ENCODE results near the gene ROBO1.

The ROBO1 gene

GRCh38 chr3:78974181-78974790, 793.5 kb downstream of the ROBO1 start:
- no peak for DNase-seq (ENCODE audit: low spot score)

GRCh38 chr3:78972617-78973301, 795.0 kb downstream of the ROBO1 start:
- no peak for DNase-seq (ENCODE audit: low spot score)

GRCh38 chr3:78970656-78971055, 797.1 kb downstream of the ROBO1 start:
- DNase-seq (ENCODE audit: low spot score) = no peak

- no peak for DNase-seq (ENCODE audit: low spot score)
Measured at GRCh38 chr3:78969483-78969882, 798.3 kb downstream of the ROBO1 start.

GRCh38 chr3:78967061-78967460, 800.7 kb downstream of the ROBO1 start:
- no peak for DNase-seq (ENCODE audit: low spot score)

GRCh38 chr3:78963771-78964170, 804.0 kb downstream of the ROBO1 start:
- no peak for DNase-seq (ENCODE audit: low spot score)

- DNase-seq (ENCODE audit: low spot score) = no peak
Measured at GRCh38 chr3:78957456-78957855, 810.3 kb downstream of the ROBO1 start.

GRCh38 chr3:78951342-78951945, 816.4 kb downstream of the ROBO1 start:
- DNase-seq (ENCODE audit: low spot score) = no peak

- no peak for DNase-seq (ENCODE audit: low spot score)
Measured at GRCh38 chr3:78941587-78941986, 826.2 kb downstream of the ROBO1 start.

- no peak for DNase-seq (ENCODE audit: low spot score)
Measured at GRCh38 chr3:78940626-78941025, 827.2 kb downstream of the ROBO1 start.

GRCh38 chr3:78940128-78940527, 827.7 kb downstream of the ROBO1 start:
- DNase-seq (ENCODE audit: low spot score) = no peak

GRCh38 chr3:78937475-78937874, 830.3 kb downstream of the ROBO1 start:
- DNase-seq (ENCODE audit: low spot score) = no peak

- no peak for DNase-seq (ENCODE audit: low spot score)
Measured at GRCh38 chr3:78927759-78928158, 840.0 kb downstream of the ROBO1 start.

GRCh38 chr3:78926523-78926922, 841.3 kb downstream of the ROBO1 start:
- DNase-seq (ENCODE audit: low spot score) = no peak

GRCh38 chr3:78924711-78925110, 843.1 kb downstream of the ROBO1 start:
- DNase-seq (ENCODE audit: low spot score) = no peak

- no peak for DNase-seq (ENCODE audit: low spot score)
Measured at GRCh38 chr3:78919021-78919755, 848.6 kb downstream of the ROBO1 start.

- DNase-seq (ENCODE audit: low spot score) = no peak
Measured at GRCh38 chr3:78918361-78919020, 849.3 kb downstream of the ROBO1 start.

GRCh38 chr3:78917536-78917935, 850.3 kb downstream of the ROBO1 start:
- DNase-seq (ENCODE audit: low spot score) = no peak

GRCh38 chr3:78913711-78914110, 854.1 kb downstream of the ROBO1 start:
- DNase-seq (ENCODE audit: low spot score) = no peak

GRCh38 chr3:78912687-78913086, 855.1 kb downstream of the ROBO1 start:
- DNase-seq (ENCODE audit: low spot score) = no peak

- DNase-seq (ENCODE audit: low spot score) = no peak
Measured at GRCh38 chr3:78912259-78912658, 855.5 kb downstream of the ROBO1 start.

GRCh38 chr3:78911394-78911793, 856.4 kb downstream of the ROBO1 start:
- no peak for DNase-seq (ENCODE audit: low spot score)
